HCT116 (cell line): ENCODE measurements around the gene R3HCC1L. TPM values are rescaled to one million over a fixed set of nuclear protein-coding genes. Genes with fewer than 3 reads are reported as not detected.

Experiments used
- ATAC-seq: fragments of 200-7000 bp; cut with Tn5 transposase; 2 replicates; pipeline ENCODE4 v1.9.1; 2020; ENCODE audit warnings: mild to moderate bottlenecking, moderate library complexity
- BruUV-seq: library from RNA; stranded (reverse); fragments of 400-500 nt; replicated peaks from 2 replicates; lab custom pipeline; 2021; lab: Mats Ljungman, UMichigan
- CTCF ChIA-PET: fragments of 300-600 bp; sonication (Branson Sonifier 250); formaldehyde crosslinking; loops from one replicate; lab custom pipeline; 2021; ENCODE audit warnings: antibody characterized with exemption; lab: Charles Lee
- POLR2A ChIA-PET: fragments of 300-600, 350-600 bp; sonication (Branson Sonifier 250); formaldehyde crosslinking; loops from one replicate; lab custom pipeline; 2021; ENCODE audit warnings: antibody characterized with exemption; lab: Charles Lee
- RAD21 ChIA-PET, 2 experiments: fragments of 300-600 bp; sonication (Branson Sonifier 250); formaldehyde crosslinking; loops; one replicate each; lab custom pipeline; 2023; ENCODE audit warnings: low total read pairs in 2 of 2; ENCODE audit not compliant: uncharacterized antibody in 2 of 2, unreplicated experiment in 2 of 2, low non-redundant PET in 1 of 2; lab: Charles Lee
- DNase-seq: peaks from one replicate; pipeline ENCODE4 v3.0.0-alpha.2; 2010; ENCODE audit warnings: low read depth, low spot score
- H2AFZ ChIP-seq: fragments of 200-600 bp; shearing (Covaris generic), sonication (generic); 2 replicates; pipeline ENCODE4 v1.6.1; 2017; ENCODE audit warnings: low read depth, mixed run types, mixed read lengths, antibody characterized with exemption, low read length; ENCODE audit not compliant: poor library complexity, severe bottlenecking
- H3K27ac ChIP-seq: 2 replicates; pipeline ENCODE4 v1.5.1; 2012; ENCODE audit warnings: low read depth, low read length
- H3K27me3 ChIP-seq: fragments of 200-600 bp; sonication (generic); 2 replicates; pipeline ENCODE4 v1.6.1; 2016; ENCODE audit warnings: mixed run types, low read length, mixed read lengths; ENCODE audit not compliant: insufficient read depth
- H3K36me3 ChIP-seq, 2 experiments: fragments of 200-500 bp in 1 of 2; fragments of 200-600 bp in 1 of 2; sonication (Bioruptor generic) in 1 of 2; sonication (generic) in 1 of 2; 2 replicates each; pipeline versions ENCODE4 v1.5.1 to v1.6.1; 2014 to 2016; ENCODE audit warnings: low read length in 2 of 2, inconsistent platforms in 1 of 2, mixed read lengths in 1 of 2, mixed run types in 1 of 2; ENCODE audit not compliant: insufficient read depth in 2 of 2, control insufficient read depth in 1 of 2
- H3K4me1 ChIP-seq, 2 experiments: fragments of 200-600 bp in 1 of 2; sonication (generic) in 1 of 2; 2 replicates each; pipeline versions ENCODE4 v1.5.1 to v1.6.1; 2012 to 2017; ENCODE audit warnings: low read length in 2 of 2, inconsistent platforms in 1 of 2, mild to moderate bottlenecking in 1 of 2, mixed read lengths in 1 of 2, mixed run types in 1 of 2, moderate library complexity in 1 of 2; ENCODE audit not compliant: insufficient read depth in 2 of 2, control insufficient read depth in 1 of 2
- H3K4me2 ChIP-seq: fragments of 200-600 bp; sonication (generic); 2 replicates; pipeline ENCODE4 v1.6.1; 2017; ENCODE audit warnings: mixed run types, low read length, mixed read lengths
- H3K4me3 ChIP-seq, 2 experiments: fragments of 200-600 bp in 1 of 2; sonication (generic) in 1 of 2; replicated peaks in 1 of 2; 2 replicates each; pipeline ENCODE4 v1.5.1; 2011 to 2016; ENCODE audit warnings: low read length in 2 of 2, control low read depth in 1 of 2, low read depth in 1 of 2, mild to moderate bottlenecking in 1 of 2, mixed read lengths in 1 of 2, mixed run types in 1 of 2
- H3K79me2 ChIP-seq: fragments of 200-600 bp; sonication (generic); 2 replicates; pipeline ENCODE4 v1.6.1; 2017; ENCODE audit warnings: mild to moderate bottlenecking, mixed run types, low read length, moderate library complexity, mixed read lengths; ENCODE audit not compliant: insufficient read depth
- H3K9ac ChIP-seq: fragments of 200-600 bp; sonication (generic); 2 replicates; pipeline ENCODE4 v1.6.1; 2016; ENCODE audit warnings: low read length, mixed read lengths
- H3K9me2 ChIP-seq: fragments of 200-600 bp; sonication (generic), shearing (Covaris generic); 2 replicates; pipeline ENCODE4 v1.6.1; 2017; ENCODE audit warnings: mixed run types, mild to moderate bottlenecking, moderate library complexity; ENCODE audit not compliant: insufficient read depth
- H3K9me3 ChIP-seq, 2 experiments: fragments of 200-500 bp in 1 of 2; fragments of 200-600 bp in 1 of 2; sonication (Bioruptor generic) in 1 of 2; sonication (generic) in 1 of 2; 2 replicates each; pipeline ENCODE4 v1.6.1; 2014 to 2017; ENCODE audit warnings: low read length in 2 of 2, mixed read lengths in 2 of 2, inconsistent platforms in 1 of 2, low read depth in 1 of 2, mild to moderate bottlenecking in 1 of 2, mixed run types in 1 of 2, moderate library complexity in 1 of 2; ENCODE audit not compliant: control insufficient read depth in 1 of 2, insufficient read depth in 1 of 2
- H4K20me1 ChIP-seq: fragments of 200-600 bp; sonication (generic), shearing (Covaris generic); 2 replicates; pipeline ENCODE4 v1.6.1; 2017; ENCODE audit warnings: mixed run types, mild to moderate bottlenecking, moderate library complexity; ENCODE audit not compliant: insufficient read depth
- EGR1 ChIP-seq: IDR thresholded peaks from 2 replicates; pipeline ENCODE4 v1.6.1; 2012; ENCODE audit warnings: low read depth
- ELF1 ChIP-seq: IDR thresholded peaks from 2 replicates; pipeline ENCODE4 v1.6.1; 2012; ENCODE audit warnings: low read depth, borderline replicate concordance
- FOSL1 ChIP-seq: IDR thresholded peaks from 2 replicates; pipeline ENCODE4 v1.6.1; 2012; ENCODE audit warnings: low read depth
- JUND ChIP-seq: IDR thresholded peaks from 2 replicates; pipeline ENCODE4 v1.6.1; 2012
- SIN3A ChIP-seq: IDR thresholded peaks from 2 replicates; pipeline ENCODE4 v1.6.1; 2012; ENCODE audit warnings: low read depth
- SRF ChIP-seq: IDR thresholded peaks from 2 replicates; pipeline ENCODE4 v1.6.1; 2012; ENCODE audit warnings: low read depth
- YY1 ChIP-seq: IDR thresholded peaks from 2 replicates; pipeline ENCODE4 v1.6.1; 2011; ENCODE audit warnings: low read length, low read depth, moderate library complexity, mild to moderate bottlenecking; ENCODE audit not compliant: insufficient replicate concordance; ENCODE audit errors: extremely low read depth
- ZBTB33 ChIP-seq: IDR thresholded peaks from 2 replicates; pipeline ENCODE4 v1.6.1; 2011; ENCODE audit warnings: mild to moderate bottlenecking, low read length, moderate library complexity; ENCODE audit not compliant: insufficient replicate concordance; ENCODE audit errors: extremely low read depth
- ZFX ChIP-seq: fragments of 450-650 bp; IDR thresholded peaks from 2 replicates; pipeline ENCODE4 v1.6.1; 2017
- intact Hi-C: fragments of 100-400 bp; cut with micrococcal nuclease; formaldehyde crosslinking; loops from 2 replicates; pipeline ENCODE4 v1.10.0; 2022
- total RNA-seq: library from RNA; stranded (reverse); gene quantifications from one replicate; pipeline ENCODE4 v1.2.1, GENCODE V29; 2021; ENCODE audit not compliant: unreplicated experiment
- TF ChIP-seq, protein P1 (sequence below): IDR thresholded peaks from 2 replicates; pipeline ENCODE4 v1.6.1; 2012; ENCODE audit warnings: low read depth
- TF ChIP-seq, protein P2 (sequence below), 3 experiments: fragments of 200-600 bp in 1 of 3; sonication (generic) in 1 of 3; IDR thresholded peaks in 2 of 3; conservative IDR thresholded peaks in 1 of 3; 2 replicates each; pipeline ENCODE4 v1.5.1; 2012 to 2017; ENCODE audit warnings: low read depth in 2 of 3, low read length in 2 of 3, antibody characterized with exemption in 1 of 3, borderline replicate concordance in 1 of 3, control low read depth in 1 of 3, mild to moderate bottlenecking in 1 of 3, mixed read lengths in 1 of 3, mixed run types in 1 of 3, moderate library complexity in 1 of 3; ENCODE audit not compliant: insufficient read depth in 1 of 3
- TF ChIP-seq, protein P3 (sequence below): IDR thresholded peaks from 2 replicates; pipeline ENCODE4 v1.6.1; 2012

R3HCC1L gene
- total RNA-seq, 1 experiment from 2014 or later: 9.3 TPM

- no peaks in the 10 kb centered on the region for H3K36me3 ChIP-seq
- H2AFZ ChIP-seq: no peak overlapping the region
- no peak for ATAC-seq
- no peak overlapping the region for H3K27ac ChIP-seq
- H3K9ac ChIP-seq: no peak overlapping the region
- peaks cover 12 to 37% of the 10 kb centered on the region in 2 experiments for H3K4me1 ChIP-seq
- H3K9me3 ChIP-seq: no peaks in the 10 kb centered on the region
- H3K79me2 ChIP-seq: no peaks in the 10 kb centered on the region
- POLR2A ChIA-PET: no interaction called here
- H3K4me3 ChIP-seq: no peak overlapping the region
- H3K4me2 ChIP-seq: no peak overlapping the region
- TF ChIP-seq EGR1 (no peak), JUND (no peak), YY1 (no peak), FOSL1 (no peak), SRF (no peak), SIN3A (no peak), ELF1 (no peak), ZFX (no peak), ZBTB33 (no peak)
- TF ChIP-seq, protein P1, sequence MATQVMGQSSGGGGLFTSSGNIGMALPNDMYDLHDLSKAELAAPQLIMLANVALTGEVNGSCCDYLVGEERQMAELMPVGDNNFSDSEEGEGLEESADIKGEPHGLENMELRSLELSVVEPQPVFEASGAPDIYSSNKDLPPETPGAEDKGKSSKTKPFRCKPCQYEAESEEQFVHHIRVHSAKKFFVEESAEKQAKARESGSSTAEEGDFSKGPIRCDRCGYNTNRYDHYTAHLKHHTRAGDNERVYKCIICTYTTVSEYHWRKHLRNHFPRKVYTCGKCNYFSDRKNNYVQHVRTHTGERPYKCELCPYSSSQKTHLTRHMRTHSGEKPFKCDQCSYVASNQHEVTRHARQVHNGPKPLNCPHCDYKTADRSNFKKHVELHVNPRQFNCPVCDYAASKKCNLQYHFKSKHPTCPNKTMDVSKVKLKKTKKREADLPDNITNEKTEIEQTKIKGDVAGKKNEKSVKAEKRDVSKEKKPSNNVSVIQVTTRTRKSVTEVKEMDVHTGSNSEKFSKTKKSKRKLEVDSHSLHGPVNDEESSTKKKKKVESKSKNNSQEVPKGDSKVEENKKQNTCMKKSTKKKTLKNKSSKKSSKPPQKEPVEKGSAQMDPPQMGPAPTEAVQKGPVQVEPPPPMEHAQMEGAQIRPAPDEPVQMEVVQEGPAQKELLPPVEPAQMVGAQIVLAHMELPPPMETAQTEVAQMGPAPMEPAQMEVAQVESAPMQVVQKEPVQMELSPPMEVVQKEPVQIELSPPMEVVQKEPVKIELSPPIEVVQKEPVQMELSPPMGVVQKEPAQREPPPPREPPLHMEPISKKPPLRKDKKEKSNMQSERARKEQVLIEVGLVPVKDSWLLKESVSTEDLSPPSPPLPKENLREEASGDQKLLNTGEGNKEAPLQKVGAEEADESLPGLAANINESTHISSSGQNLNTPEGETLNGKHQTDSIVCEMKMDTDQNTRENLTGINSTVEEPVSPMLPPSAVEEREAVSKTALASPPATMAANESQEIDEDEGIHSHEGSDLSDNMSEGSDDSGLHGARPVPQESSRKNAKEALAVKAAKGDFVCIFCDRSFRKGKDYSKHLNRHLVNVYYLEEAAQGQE: no peak
- TF ChIP-seq, protein P2, sequence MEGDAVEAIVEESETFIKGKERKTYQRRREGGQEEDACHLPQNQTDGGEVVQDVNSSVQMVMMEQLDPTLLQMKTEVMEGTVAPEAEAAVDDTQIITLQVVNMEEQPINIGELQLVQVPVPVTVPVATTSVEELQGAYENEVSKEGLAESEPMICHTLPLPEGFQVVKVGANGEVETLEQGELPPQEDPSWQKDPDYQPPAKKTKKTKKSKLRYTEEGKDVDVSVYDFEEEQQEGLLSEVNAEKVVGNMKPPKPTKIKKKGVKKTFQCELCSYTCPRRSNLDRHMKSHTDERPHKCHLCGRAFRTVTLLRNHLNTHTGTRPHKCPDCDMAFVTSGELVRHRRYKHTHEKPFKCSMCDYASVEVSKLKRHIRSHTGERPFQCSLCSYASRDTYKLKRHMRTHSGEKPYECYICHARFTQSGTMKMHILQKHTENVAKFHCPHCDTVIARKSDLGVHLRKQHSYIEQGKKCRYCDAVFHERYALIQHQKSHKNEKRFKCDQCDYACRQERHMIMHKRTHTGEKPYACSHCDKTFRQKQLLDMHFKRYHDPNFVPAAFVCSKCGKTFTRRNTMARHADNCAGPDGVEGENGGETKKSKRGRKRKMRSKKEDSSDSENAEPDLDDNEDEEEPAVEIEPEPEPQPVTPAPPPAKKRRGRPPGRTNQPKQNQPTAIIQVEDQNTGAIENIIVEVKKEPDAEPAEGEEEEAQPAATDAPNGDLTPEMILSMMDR (IDR thresholded peaks at IDR 0.05 in 2 of 3, conservative IDR thresholded peaks at IDR 0.05 in 1 of 3; ENCODE audit: borderline replicate concordance in 1 of 3, insufficient read depth in 1 of 3, low read depth in 2 of 3, low read length in 2 of 3): no peak
- TF ChIP-seq, protein P3, sequence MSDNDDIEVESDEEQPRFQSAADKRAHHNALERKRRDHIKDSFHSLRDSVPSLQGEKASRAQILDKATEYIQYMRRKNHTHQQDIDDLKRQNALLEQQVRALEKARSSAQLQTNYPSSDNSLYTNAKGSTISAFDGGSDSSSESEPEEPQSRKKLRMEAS: no peak
- no TSS peak for BruUV-seq
- RAD21 ChIA-PET: interaction anchor here in 1 of 2 experiments (1.2 kb wide), 1 partner anchor 48 kb away, joined by 8 read pairs; no protein-coding TSS in a partner anchor
- DNase-seq: no peak
- no peaks in the 10 kb centered on the region for H3K27me3 ChIP-seq
- CTCF ChIA-PET: interaction anchor here (1.3 to 4.0 kb wide), 3 partner anchors 48 to 164 kb away, joined by 4 to 36 read pairs (median 4); no protein-coding TSS in a partner anchor
- no peaks in the 10 kb centered on the region for H3K9me2 ChIP-seq
- intact Hi-C loops: loop anchor here (1.0 to 10.0 kb wide), 3 partner anchors 48 to 153 kb away; partner anchors contain the start of gene PYROXD2
- no peaks in the 10 kb centered on the region for H4K20me1 ChIP-seq
Observed at GRCh38 chr10:98261436-98262277, 127.2 kb downstream of the R3HCC1L start.
